CD4-positive, alpha-beta T cell (primary cell): ENCODE measurements around the gene RRAS. TPM values are rescaled to one million over a fixed set of nuclear protein-coding genes. Genes with fewer than 3 reads are reported as not detected.

Source experiments
- ATAC-seq: fragments of 200-7000 bp; cut with Tn5 transposase; one replicate; pipeline ENCODE4 v1.10.0; 2022; ENCODE audit warnings: mild to moderate bottlenecking; ENCODE audit not compliant: poor library complexity
- CTCF ChIA-PET: fragments of 350-600 bp; sonication (Branson Sonifier 250); formaldehyde crosslinking; loops from one replicate; lab custom pipeline; 2021; ENCODE audit warnings: antibody characterized with exemption, inconsistent platforms; lab: Charles Lee
- POLR2A ChIA-PET: fragments of 350-600 bp; sonication (Branson Sonifier 250); formaldehyde crosslinking; loops from one replicate; lab custom pipeline; 2021; ENCODE audit warnings: antibody characterized with exemption, inconsistent platforms; lab: Charles Lee
- DNase-seq, 14 experiments: peaks; one replicate each; pipeline ENCODE4 v3.0.0-alpha.2; 2013 to 2020; ENCODE audit warnings: mixed read lengths in 2 of 14
- H3K27ac ChIP-seq, 2 donors: one replicate each; pipeline versions ENCODE4 v1.5.1 to v1.7.0; 2013; ENCODE audit warnings: low read length in 2 of 2, low read depth in 1 of 2, mild to moderate bottlenecking in 1 of 2
- H3K27me3 ChIP-seq, 2 experiments: 1 replicate in 1 of 2; 2 replicates in 1 of 2; pipeline versions ENCODE4 v1.6.1 to v1.7.0; 2013; ENCODE audit warnings: low read length in 2 of 2, control low read depth in 1 of 2, mild to moderate bottlenecking in 1 of 2, moderate library complexity in 1 of 2; ENCODE audit not compliant: insufficient read depth in 2 of 2, control insufficient read depth in 1 of 2
- H3K36me3 ChIP-seq: one replicate; pipeline ENCODE4 v1.6.1; 2013; ENCODE audit warnings: low read length, control low read depth; ENCODE audit not compliant: insufficient read depth
- H3K4me1 ChIP-seq: one replicate; pipeline ENCODE4 v1.6.1; 2013; ENCODE audit warnings: low read length, control low read depth; ENCODE audit not compliant: insufficient read depth
- H3K4me3 ChIP-seq: one replicate; pipeline ENCODE4 v1.5.1; 2013; ENCODE audit warnings: mild to moderate bottlenecking, low read length, moderate library complexity
- H3K9me3 ChIP-seq, 2 experiments: 1 replicate in 1 of 2; 2 replicates in 1 of 2; pipeline versions ENCODE4 v1.6.1 to v1.7.0; 2013; ENCODE audit warnings: low read length in 2 of 2, mild to moderate bottlenecking in 2 of 2, control low read depth in 1 of 2, moderate library complexity in 1 of 2; ENCODE audit not compliant: control insufficient read depth in 1 of 2, insufficient read depth in 1 of 2
- H3K27ac Mint-ChIP-seq: one replicate; pipeline ENCODE4 v1.8.0; 2020; ENCODE audit warnings: mixed read lengths
- H3K27me3 Mint-ChIP-seq: one replicate; pipeline ENCODE4 v1.8.0; 2021; ENCODE audit warnings: mixed read lengths
- H3K36me3 Mint-ChIP-seq: one replicate; pipeline ENCODE4 v1.8.0; 2021; ENCODE audit warnings: low read depth, mixed read lengths
- H3K4me1 Mint-ChIP-seq: one replicate; pipeline ENCODE4 v1.8.0; 2021; ENCODE audit warnings: low read depth, mixed read lengths
- H3K4me3 Mint-ChIP-seq: one replicate; pipeline ENCODE4 v1.8.0; 2020; ENCODE audit warnings: mild to moderate bottlenecking, mixed read lengths
- H3K9me3 Mint-ChIP-seq: one replicate; pipeline ENCODE4 v1.8.0; 2020; ENCODE audit warnings: mixed read lengths
- CTCF ChIP-seq: fragments of 200-600 bp; IDR thresholded peaks from one replicate; pipeline ENCODE4 v1.8.0; 2022; ENCODE audit warnings: antibody characterized with exemption, mild to moderate bottlenecking
- intact Hi-C, 2 experiments: fragments of 100-400 bp; cut with DNase I in 1 of 2; cut with micrococcal nuclease in 1 of 2; formaldehyde crosslinking; loops; one replicate each; pipeline versions ENCODE4 v1.15.1 to v1.9.0; 2023 to 2025; cut with DNase I, micrococcal nuclease
- total RNA-seq, 174 experiments: library from RNA in 2 of 174; stranded (reverse) in 2 of 174; gene quantifications; one replicate each; pipeline ENCODE4 v1.2.3 and lab custom pipeline; 2021 to 2026

The RRAS gene
- total RNA-seq, 2 experiments from 2014 or later: 4.2 to 4.7 TPM

GRCh38 chr19:49681830-49682229, 41.9 kb upstream of the RRAS start:
- Mint-ChIP-seq H3K9me3 (no peaks in the 10 kb centered on the region), H3K36me3 (peaks cover 69% of the 10 kb centered on the region), H3K27ac (no peak overlapping the region), H3K4me1 (peaks cover 27% of the 10 kb centered on the region), H3K4me3 (no peak overlapping the region), H3K27me3 (no peaks in the 10 kb centered on the region)
- ChIA-PET CTCF (interaction anchor here (1.4 to 1.6 kb wide), 3 partner anchors 111 to 290 kb away, joined by 4 to 6 read pairs (median 4); no protein-coding TSS in a partner anchor), POLR2A (interaction anchor here (1.1 kb wide), 1 partner anchor 179 kb away, joined by 3 read pairs; no protein-coding TSS in a partner anchor)
- peaks cover 43% of the 10 kb centered on the region for H3K4me1 ChIP-seq
- no peaks in the 10 kb centered on the region for H3K9me3 ChIP-seq
- DNase-seq: peak in 1 of 14 experiments; percentile 44
- TF ChIP-seq CTCF: no peak
- no peaks in the 10 kb centered on the region for H3K27me3 ChIP-seq
- no peak for ATAC-seq
- no peak overlapping the region for H3K27ac ChIP-seq
- peaks cover 60% of the 10 kb centered on the region for H3K36me3 ChIP-seq
- H3K4me3 ChIP-seq: no peak overlapping the region
- intact Hi-C loops: loop anchor here in 1 of 2 experiments (2.0 kb wide), 1 partner anchor 453 kb away; no protein-coding TSS in a partner anchor

DNA sequence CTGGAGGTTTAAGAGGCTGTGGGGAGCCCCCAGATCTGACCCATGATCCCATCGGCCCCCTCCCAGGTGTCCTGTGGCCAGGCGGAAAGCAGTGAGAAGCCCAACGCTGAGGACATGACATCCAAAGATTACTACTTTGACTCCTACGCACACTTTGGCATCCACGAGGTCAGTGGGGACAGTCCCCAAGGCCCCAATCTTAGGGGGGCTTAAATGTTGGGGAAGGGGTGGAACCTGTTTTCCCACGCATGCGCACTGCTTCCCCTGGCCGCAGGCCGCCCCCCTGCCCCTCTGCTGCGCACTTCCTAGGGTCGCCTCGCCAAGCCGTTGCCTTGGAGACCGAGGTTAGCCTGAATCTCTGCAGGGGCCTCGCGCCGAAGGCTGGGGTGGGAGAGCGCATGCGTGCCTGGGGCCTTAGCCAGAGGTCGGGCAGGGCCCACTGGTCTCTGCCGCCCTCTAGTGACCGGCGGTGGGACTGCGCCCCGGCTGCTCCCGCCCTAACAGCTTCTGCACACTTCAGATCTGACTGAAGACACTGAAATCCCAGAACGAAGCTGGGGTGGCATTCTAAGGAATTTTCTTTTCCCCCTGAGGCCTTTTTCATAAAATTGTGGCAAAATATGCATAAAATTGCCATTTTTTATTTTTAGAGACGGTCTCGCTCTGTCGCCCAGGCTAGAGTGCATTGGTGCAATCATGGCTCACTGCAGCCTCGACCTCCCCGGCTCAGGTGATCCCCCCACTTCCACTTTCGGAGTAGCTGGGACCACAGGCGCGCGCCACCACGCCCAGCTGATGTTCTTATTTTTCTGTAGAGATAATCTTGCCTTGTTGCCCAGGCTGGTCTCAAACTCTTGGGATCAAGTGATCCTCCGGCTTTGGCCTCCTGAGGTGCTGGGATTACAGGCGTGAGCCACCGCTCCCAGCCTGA, 40.7 kb upstream of the RRAS start:
- intact Hi-C loops: loop anchor here (1.0 to 2.0 kb wide), 6 partner anchors 38 to 454 kb away; no protein-coding TSS in a partner anchor
- Histone ChIP-seq H3K27ac (peak overlapping the region; percentile 13 to 35), H3K4me3 (no peak overlapping the region), H3K9me3 (no peaks in the 10 kb centered on the region), H3K27me3 (no peaks in the 10 kb centered on the region), H3K4me1 (peaks cover 52% of the 10 kb centered on the region), H3K36me3 (peaks cover 53% of the 10 kb centered on the region)
- peaks cover 68% of the 10 kb centered on the region for H3K36me3 Mint-ChIP-seq
- no peaks in the 10 kb centered on the region for H3K27me3 Mint-ChIP-seq
- peak overlapping the region; percentile 53 for H3K27ac Mint-ChIP-seq
- H3K4me1 Mint-ChIP-seq: peaks cover 38% of the 10 kb centered on the region
- ATAC-seq: peak; percentile 18
- H3K4me3 Mint-ChIP-seq: peak overlapping the region; percentile 57
- POLR2A ChIA-PET: interaction anchor here (0.6 to 1.6 kb wide), 6 partner anchors 9 to 212 kb away, joined by 3 to 7 read pairs (median 3); partner anchors contain the start of genes ADM5 and RPS11
- H3K9me3 Mint-ChIP-seq: no peaks in the 10 kb centered on the region
- CTCF ChIA-PET: interaction anchor here (0.6 to 1.6 kb wide), 19 partner anchors 9 to 892 kb away, joined by 3 to 7 read pairs (median 4); partner anchors contain the start of genes BCL2L12, CPT1C, IRF3 and PRR12
- TF ChIP-seq CTCF: peak; percentile 98
- peak; percentile 88 to 97 (median 95) for DNase-seq

GRCh38 chr19:49679771-49680413, 39.9 kb upstream of the RRAS start:
- Histone ChIP-seq H3K27me3 (no peaks in the 10 kb centered on the region), H3K27ac (peak overlapping the region in 1 of 2 donors; percentile 35), H3K9me3 (no peaks in the 10 kb centered on the region), H3K36me3 (peaks cover 45% of the 10 kb centered on the region), H3K4me1 (peaks cover 52% of the 10 kb centered on the region), H3K4me3 (no peak overlapping the region)
- no peak overlapping the region for H3K27ac Mint-ChIP-seq
- peaks cover 38% of the 10 kb centered on the region for H3K4me1 Mint-ChIP-seq
- POLR2A ChIA-PET: interaction anchor here (0.6 to 6.6 kb wide), 3 partner anchors 16 to 211 kb away, joined by 3 to 92 read pairs (median 7); partner anchors contain the start of genes BCL2L12, IRF3 and RPS11
- H3K27me3 Mint-ChIP-seq: no peaks in the 10 kb centered on the region
- TF ChIP-seq CTCF: no peak
- no peak for ATAC-seq
- peaks cover 60% of the 10 kb centered on the region for H3K36me3 Mint-ChIP-seq
- H3K9me3 Mint-ChIP-seq: no peaks in the 10 kb centered on the region
- intact Hi-C loops: loop anchor here (1.0 to 10.0 kb wide), 8 partner anchors 38 to 454 kb away; partner anchors contain the start of gene FLT3LG (in 1 of the 2)
- CTCF ChIA-PET: interaction anchor here (1.1 to 3.4 kb wide), 2 partner anchors 14 to 109 kb away, joined by 4 to 22 read pairs; partner anchors contain the start of genes BCL2L12 and IRF3
- H3K4me3 Mint-ChIP-seq: peak overlapping the region; percentile 30
- DNase-seq: peak in 1 of 14 experiments; percentile 58
